Left cardiac atrium (tissue), 4 donors: ENCODE data around the gene TFAP2D. TPM values are rescaled to one million over a fixed set of nuclear protein-coding genes. Genes with fewer than 3 reads are reported as not detected.

Experiments
- ATAC-seq, 2 donors: fragments of 200-7000 bp; cut with Tn5 transposase; one replicate each; pipeline ENCODE4 v1.9.1; 2020; ENCODE audit warnings: mild to moderate bottlenecking in 2 of 2, moderate library complexity in 2 of 2
- DNase-seq: peaks from one replicate; pipeline ENCODE4 v3.0.0-alpha.2; 2020
- intact Hi-C, 2 donors: fragments of 100-400 bp; cut with DNase I; formaldehyde crosslinking; loops; one replicate each; pipeline versions ENCODE4 v1.14.1 to v1.15.1; 2022 to 2023
- total RNA-seq, 2 donors: library from RNA; stranded (reverse); fragmentation: NEBNext Ultra II Directional; extraction: Animal tissue kit (Norgen Biotek cat#: 25700); gene quantifications; one replicate each; pipeline ENCODE4 v1.2.1, GENCODE V29; 2021
- donor health status: DM: no; HTN: yes; CAD: no.
- donor health status: DM: no; HTN: yes; CAD: no; lungs with severe emphysema.
- donor health status: DM: yes; HTN: yes; CAD: no.
- donor health status: Dilated cardiomyopathy.

The TFAP2D gene
- total RNA-seq, 2 donors from 2014 or later = not detected

GRCh38 chr6:50816115-50816675 is 102.9 kb downstream of the TFAP2D start:
- intact Hi-C loops = loop anchor here (2.0 to 5.0 kb wide), 3 partner anchors 531 to 1206 kb away; no protein-coding TSS in a partner anchor
- ATAC-seq = peak in 1 of 2 donors; percentile 63
- DNase-seq = peak; percentile 56

- intact Hi-C loops = loop anchor here (2.0 to 5.0 kb wide), 3 partner anchors 530 to 1205 kb away; no protein-coding TSS in a partner anchor
- ATAC-seq (no peak), DNase-seq (no peak)
Observed at GRCh38 chr6:50816947-50817645, 103.8 kb downstream of the TFAP2D start.

GRCh38 chr6:50817646-50817950 is 104.3 kb downstream of the TFAP2D start:
- DNase-seq (no peak), ATAC-seq (no peak)
- intact Hi-C loops = loop anchor here (2.0 to 5.0 kb wide), 3 partner anchors 530 to 1205 kb away; no protein-coding TSS in a partner anchor

- ATAC-seq = no peak
- intact Hi-C loops = loop anchor here (5.0 kb wide), 2 partner anchors 529 to 1204 kb away; no protein-coding TSS in a partner anchor
- DNase-seq = no peak
Observed at GRCh38 chr6:50818020-50818419, 104.7 kb downstream of the TFAP2D start.

GRCh38 chr6:50818673-50819072 is 105.3 kb downstream of the TFAP2D start, which contains the start of gene TFAP2B:
TFAP2B (plus strand) TSS chr6:50818871; CDS start chr6:50818892, 21 bp downstream.
- ATAC-seq (no peak), DNase-seq (no peak)
- intact Hi-C loops = loop anchor here (5.0 kb wide), 2 partner anchors 529 to 1204 kb away; no protein-coding TSS in a partner anchor

GRCh38 chr6:50819466-50819903 is 106.2 kb downstream of the TFAP2D start:
- peak in 1 of 2 donors; percentile 15 for ATAC-seq
- no peak for DNase-seq
- intact Hi-C loops = loop anchor here (5.0 kb wide), 2 partner anchors 528 to 1203 kb away; no protein-coding TSS in a partner anchor

GRCh38 chr6:50819904-50820868 is 106.9 kb downstream of the TFAP2D start:
- intact Hi-C loops = loop anchor here (5.0 kb wide), 2 partner anchors 527 to 1202 kb away; no protein-coding TSS in a partner anchor
- DNase-seq = no peak
- no peak for ATAC-seq

GRCh38 chr6:50820869-50821264 is 107.5 kb downstream of the TFAP2D start:
- ATAC-seq (no peak), DNase-seq (no peak)
- intact Hi-C loops = no loop called here

GRCh38 chr6:50821441-50822077 is 108.2 kb downstream of the TFAP2D start:
- intact Hi-C loops = no loop called here
- no peak for DNase-seq
- no peak for ATAC-seq

- ATAC-seq = no peak
Observed at GRCh38 chr6:50822078-50822476, 108.8 kb downstream of the TFAP2D start.

More at GRCh38 chr6:50822078-50822476, 108.8 kb downstream of the TFAP2D start:
- intact Hi-C loops = no loop called here
- DNase-seq = no peak

Other genes with a start within 250 kb of the TFAP2D start
- gene TFAP2B, start 105.3 kb downstream of the TFAP2D start, total RNA-seq = not detected